ENCODE data around the gene IKZF2. TPM values are rescaled to one million over a fixed set of nuclear protein-coding genes. Genes with fewer than 3 reads are reported as not detected.

Gene IKZF2
- total and polyA plus RNA-seq, 2 donors (not counting 3 experiments of a cell fraction or from before 2014, with no cell fraction given): 0.08 to 0.46 TPM

GRCh38 chr2:213032607-213033006 lies 118.8 kb downstream of the IKZF2 start:
- no peaks in the 10 kb centered on the region for H3K9me3 ChIP-seq (replicated peaks; ENCODE audit: control insufficient read depth, insufficient read depth, low read length)
- no peaks in the 10 kb centered on the region for H3K4me1 ChIP-seq (ENCODE audit: control insufficient read depth, extremely low read depth, insufficient read depth, low read length)
- CTCF ChIA-PET: no interaction called here
- no TSS peak for BruUV-seq (replicated peaks)
- POLR2A ChIA-PET: no interaction called here
- FAIRE-seq (no peak), DNase-seq (ENCODE audit: low read depth, low spot score) (no peak)
- H3K36me3 ChIP-seq (ENCODE audit: control insufficient read depth in 2 of 2, extremely low read depth in 1 of 2, insufficient read depth in 2 of 2, low read length in 2 of 2): no peaks in the 10 kb centered on the region
- H3K4me2 ChIP-seq (ENCODE audit: insufficient read depth, low read length): no peak overlapping the region
- dilution Hi-C loops (cut with MboI; ENCODE audit: extremely low pct_ligation_motif_present, low sequenced_read_pairs) (no loop called here), intact Hi-C loops (cut with micrococcal nuclease) (no loop called here)
- no peaks in the 10 kb centered on the region for H3K9me1 ChIP-seq (replicated peaks; ENCODE audit: control insufficient read depth, extremely low read depth, insufficient read depth, low read length)
- TF ChIP-seq EZH2 (IDR thresholded peaks at IDR 0.05; ENCODE audit: borderline replicate concordance, low read depth, low read length, severe bottlenecking): no peak
- no peak for TF ChIP-seq POLR2AphosphoS5 (IDR thresholded peaks at IDR 0.05; ENCODE audit: insufficient read depth, low read depth, low read length)
- TF ChIP-seq JUN (IDR thresholded peaks at IDR 0.05; ENCODE audit: borderline replicate concordance, insufficient read depth, insufficient read length, low read depth): no peak
- TF ChIP-seq GATA2 (IDR thresholded peaks at IDR 0.05; ENCODE audit: insufficient read depth, insufficient read length, low read depth, low read length): no peak
- TF ChIP-seq MYC (IDR thresholded peaks at IDR 0.05; ENCODE audit: low read depth, low read length): no peak
- TF ChIP-seq CTCF (IDR thresholded peaks at IDR 0.05; ENCODE audit: extremely low read depth in 1 of 2, insufficient read depth in 1 of 2, low read depth in 1 of 2, low read length in 2 of 2): no peak
- TF ChIP-seq FOS (IDR thresholded peaks at IDR 0.05; ENCODE audit: borderline replicate concordance, insufficient read depth, low read length): no peak
- TF ChIP-seq MAX (IDR thresholded peaks at IDR 0.05; ENCODE audit: insufficient read depth, insufficient read length): no peak
- no peak for TF ChIP-seq POLR2A (IDR thresholded peaks at IDR 0.05; ENCODE audit: low read depth, low read length)
- H2AFZ ChIP-seq (ENCODE audit: low read depth, low read length): no peak overlapping the region
- no peak overlapping the region for H3K27ac ChIP-seq (ENCODE audit: insufficient read depth, low read depth, low read length)
- H3K9ac ChIP-seq (replicated peaks; ENCODE audit: extremely low read depth, insufficient read depth, low read length): no peak overlapping the region
- no peaks in the 10 kb centered on the region for H4K20me1 ChIP-seq (replicated peaks; ENCODE audit: control insufficient read depth, extremely low read depth, insufficient read depth, low read length)
- no peaks in the 10 kb centered on the region for H3K79me2 ChIP-seq (ENCODE audit: control insufficient read depth, insufficient read depth, low read length)
- H3K4me3 ChIP-seq (replicated peaks in 1 of 3; ENCODE audit: insufficient read depth in 1 of 3, low read depth in 1 of 3, low read length in 3 of 3): no peak overlapping the region
- no peaks in the 10 kb centered on the region for H3K27me3 ChIP-seq (ENCODE audit: control insufficient read depth in 2 of 2, insufficient read depth in 2 of 2, low read length in 2 of 2)

All from endothelial cell of umbilical vein (primary cell).